Ishikawa (cell line): ENCODE measurements around the gene PLEKHG7.

ENCODE experiments used
- CREB1 ChIP-seq: IDR thresholded peaks from 2 replicates; pipeline ENCODE4 v1.6.1; 2012; ENCODE audit warnings: low read depth
- EGR1 ChIP-seq: IDR thresholded peaks from 2 replicates; pipeline ENCODE4 v1.6.1; 2012
- EP300 ChIP-seq: IDR thresholded peaks from 2 replicates; pipeline ENCODE4 v1.6.1; 2012; ENCODE audit warnings: borderline replicate concordance
- FOXM1 ChIP-seq: IDR thresholded peaks from 2 replicates; pipeline ENCODE4 v1.6.1; 2012; ENCODE audit warnings: low read depth, borderline replicate concordance
- RAD21 ChIP-seq: IDR thresholded peaks from 2 replicates; pipeline ENCODE4 v1.6.1; 2012; ENCODE audit warnings: low read depth
- TAF1 ChIP-seq: IDR thresholded peaks from 2 replicates; pipeline ENCODE4 v1.6.1; 2012; ENCODE audit warnings: low read depth, mild to moderate bottlenecking
- TCF12 ChIP-seq: IDR thresholded peaks from 2 replicates; pipeline ENCODE4 v1.6.1; 2012; ENCODE audit warnings: low read depth
- TEAD4 ChIP-seq: IDR thresholded peaks from 2 replicates; pipeline ENCODE4 v1.6.1; 2012
- USF1 ChIP-seq: IDR thresholded peaks from 2 replicates; pipeline ENCODE4 v1.6.1; 2012

GRCh38 chr12:92674500-92674899, 28.3 kb upstream of the PLEKHG7 start:
- TF ChIP-seq EP300 (no peak), TEAD4 (no peak), TCF12 (no peak), CREB1 (no peak), RAD21 (no peak), USF1 (no peak), FOXM1 (no peak), TAF1 (no peak), EGR1 (no peak)
